NCI-H460 (cell line): ENCODE measurements around the gene KCNK2. TPM values are rescaled to one million over a fixed set of nuclear protein-coding genes. Genes with fewer than 3 reads are reported as not detected.

Source experiments
- DNase-seq: peaks from one replicate; pipeline ENCODE4 v3.0.0-alpha.2; 2016; ENCODE audit warnings: low read depth; ENCODE audit errors: extremely low read depth
- total RNA-seq: library from RNA; depleted of rRNA; stranded (reverse); fragments of >200 nt; shearing (Covaris generic); gene quantifications from 2 replicates; pipeline ENCODE4 v1.2.3, GENCODE V29; 2014

Gene KCNK2
- total RNA-seq, 1 experiment from 2014 or later = 16.4 TPM

DNA sequence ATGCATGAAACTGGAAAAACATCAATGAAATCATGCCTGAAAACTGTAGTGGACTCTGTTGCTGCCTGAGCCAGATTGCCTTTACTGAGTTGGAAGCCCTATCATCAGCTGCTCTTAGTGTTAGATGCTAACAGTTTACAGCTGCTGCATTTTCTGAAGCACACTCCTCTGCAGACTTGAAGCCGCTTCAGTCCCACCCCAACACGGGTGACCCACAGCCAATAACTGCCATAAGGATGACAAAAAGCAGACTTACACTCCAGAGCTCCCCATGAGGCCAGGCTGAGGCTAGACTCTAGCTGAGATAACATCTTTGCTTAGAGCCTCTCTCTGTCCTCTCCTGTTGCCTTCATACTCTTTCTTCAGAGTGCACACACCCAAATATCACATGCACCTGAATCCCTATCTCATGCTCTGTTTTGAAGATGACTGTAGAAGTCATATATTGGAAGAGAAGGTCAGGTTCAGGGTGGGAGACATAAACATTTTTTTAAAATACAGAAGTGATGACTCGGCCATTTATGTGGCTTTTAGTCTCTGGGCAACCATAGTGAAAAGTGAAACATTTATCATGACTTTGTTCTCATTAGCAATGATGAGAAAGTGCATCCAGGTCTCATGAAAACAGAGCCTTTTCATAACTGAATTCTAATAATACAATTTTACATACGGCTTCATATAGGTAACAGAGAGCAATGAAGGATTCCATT lies 161.0 kb downstream of the KCNK2 start:
- DNase-seq = no peak

DNA sequence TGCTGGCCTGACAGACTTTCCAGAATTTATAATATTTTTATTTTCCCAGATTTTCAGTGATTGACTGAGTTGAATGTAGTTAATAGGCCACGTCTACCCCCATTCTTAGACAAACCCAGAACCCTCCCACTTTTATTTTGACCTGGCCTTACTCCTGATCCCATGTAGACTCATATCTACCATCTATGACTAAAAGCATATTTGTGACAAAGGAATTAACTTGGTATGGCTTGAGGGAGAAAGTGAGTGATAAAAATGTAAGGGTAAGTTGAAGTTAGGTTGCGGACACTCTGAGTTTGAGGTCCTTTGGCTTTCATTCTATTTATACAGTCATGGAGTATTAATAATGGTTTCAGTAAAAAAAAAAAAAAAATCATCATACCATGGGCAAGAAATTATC lies 168.4 kb downstream of the KCNK2 start:
- DNase-seq = no peak

DNA sequence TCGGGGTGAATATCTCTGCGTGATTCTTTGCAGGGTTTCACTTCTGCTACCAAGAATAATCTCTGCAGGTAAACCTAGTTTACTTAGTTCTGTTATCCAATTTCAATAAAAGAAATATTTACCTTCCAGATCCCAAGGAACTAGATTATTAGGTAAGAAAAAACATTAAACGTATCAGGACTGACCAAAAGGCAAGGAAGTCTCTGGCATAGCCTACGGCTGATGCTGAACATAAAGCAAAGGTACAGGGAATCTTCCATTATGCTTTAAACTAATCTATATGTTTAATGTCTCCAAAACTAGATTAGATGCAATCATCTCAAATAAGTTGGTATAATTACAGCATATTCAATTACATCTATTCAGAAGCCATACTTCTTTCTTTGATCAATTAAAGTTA lies 168.9 kb downstream of the KCNK2 start:
- no peak for DNase-seq

DNA sequence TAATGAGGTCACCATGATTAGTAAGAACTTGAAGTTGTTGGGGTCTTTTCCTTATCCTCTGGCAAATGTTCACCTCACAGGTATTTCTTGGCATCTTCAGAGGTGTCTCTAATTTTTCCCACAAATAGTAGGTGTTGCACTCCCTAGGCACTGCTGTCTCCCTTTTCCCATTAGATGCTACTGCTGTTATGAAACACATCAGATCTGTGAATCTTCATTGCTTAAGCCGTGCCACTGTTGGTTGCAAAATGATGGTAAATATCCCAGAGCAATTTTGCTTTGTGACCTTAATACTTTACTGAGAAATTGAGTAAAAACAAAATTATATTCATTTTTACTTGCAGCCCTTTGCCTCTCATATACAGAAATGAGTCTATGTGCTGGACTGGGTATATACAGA lies 169.6 kb downstream of the KCNK2 start:
- no peak for DNase-seq

GRCh38 chr1:215256936-215257679 lies 174.6 kb downstream of the KCNK2 start:
- no peak for DNase-seq

GRCh38 chr1:215260711-215261110 lies 178.2 kb downstream of the KCNK2 start:
- DNase-seq = no peak

GRCh38 chr1:215262106-215262505 lies 179.6 kb downstream of the KCNK2 start:
- DNase-seq = no peak

- no peak for DNase-seq
Measured at GRCh38 chr1:215263636-215264035, 181.1 kb downstream of the KCNK2 start.

DNA sequence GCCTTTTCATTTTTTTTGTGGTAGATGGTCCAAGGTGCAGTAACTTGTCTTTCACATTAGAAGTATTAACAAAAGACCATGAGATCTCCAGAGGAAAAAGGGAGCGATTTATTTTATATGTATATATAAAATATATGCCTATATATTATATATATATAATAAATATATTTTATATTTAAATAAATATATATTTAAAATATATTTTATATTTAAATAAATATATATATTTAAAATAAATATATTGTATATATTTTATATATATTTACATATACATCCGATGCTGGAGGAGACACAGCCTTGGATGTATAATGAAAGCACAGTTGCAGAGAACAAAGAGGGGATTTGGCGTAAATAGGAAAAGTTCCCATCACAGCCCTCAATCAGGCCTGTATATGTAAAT lies 182.1 kb downstream of the KCNK2 start:
- no peak for DNase-seq

- no peak for DNase-seq
Measured at GRCh38 chr1:215267495-215267894, 185.0 kb downstream of the KCNK2 start.

DNA sequence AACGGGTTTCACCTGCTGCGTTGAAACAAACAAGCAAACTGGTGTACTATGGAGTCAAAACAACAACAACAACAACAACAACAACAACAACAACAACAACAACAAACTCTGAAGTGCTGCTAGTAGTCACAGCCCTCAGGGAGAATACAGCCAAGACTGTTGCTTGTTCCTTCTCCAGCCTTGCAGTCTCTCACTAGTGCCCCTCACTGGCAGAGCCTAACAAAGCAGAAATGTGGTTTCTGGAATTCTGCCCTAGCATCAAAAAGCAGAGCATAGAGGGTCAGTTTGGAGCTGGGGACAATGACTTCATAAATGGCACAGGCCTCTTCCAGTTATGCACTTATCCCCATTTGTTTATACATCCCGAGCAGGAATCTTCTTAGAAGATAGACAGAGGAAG lies 187.4 kb downstream of the KCNK2 start:
- DNase-seq = no peak

DNA sequence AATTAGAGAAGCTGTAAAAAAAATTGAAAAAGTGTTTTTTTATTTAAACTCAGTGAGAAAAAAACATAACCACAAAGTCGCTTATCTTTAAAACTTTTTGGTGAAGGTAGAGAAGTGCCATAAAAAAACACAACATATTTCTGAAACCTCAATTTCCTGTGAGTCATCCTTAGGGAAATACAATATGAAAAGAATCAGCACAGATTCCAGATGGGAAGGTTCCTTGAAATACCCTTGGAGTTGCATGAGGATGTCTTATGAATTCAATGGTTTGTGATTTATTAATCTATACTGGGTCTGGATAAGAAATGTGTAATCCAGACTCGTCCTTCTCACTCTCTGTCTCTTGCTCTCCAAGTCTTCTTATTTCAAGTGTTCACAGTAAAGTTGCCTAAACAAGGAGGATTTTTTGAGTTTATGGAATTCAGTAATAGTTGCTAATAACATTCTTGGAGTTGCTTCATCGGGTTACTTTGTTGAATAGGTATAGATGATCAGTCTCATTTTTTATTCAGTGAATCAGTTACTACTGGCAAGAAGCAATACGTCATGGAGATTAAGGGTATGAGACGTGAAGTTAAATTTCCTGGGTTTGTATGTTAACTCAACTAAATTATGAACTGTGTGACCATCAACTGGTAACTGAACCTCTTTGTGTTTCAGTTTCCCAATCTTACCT lies 191.4 kb downstream of the KCNK2 start:
- no peak for DNase-seq

DNA sequence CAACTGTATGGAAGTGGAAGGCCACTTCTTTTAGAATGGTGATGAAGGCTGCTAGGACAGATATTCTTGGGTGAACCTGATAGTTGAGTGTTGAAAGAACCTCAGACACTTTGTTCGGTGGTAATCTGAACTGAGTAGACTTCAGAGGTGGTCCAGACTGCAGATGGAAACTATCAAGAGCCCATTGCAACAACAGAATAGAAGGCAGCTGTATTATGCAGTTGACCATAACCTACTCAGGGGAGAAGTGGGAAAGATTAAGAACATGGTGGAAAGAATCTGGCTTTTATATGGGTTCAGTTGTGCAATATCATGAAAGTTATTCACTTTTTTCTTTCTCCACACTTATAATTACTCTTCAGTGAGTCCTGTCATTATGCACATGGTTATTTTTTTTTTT lies 194.0 kb downstream of the KCNK2 start:
- no peak for DNase-seq

DNA sequence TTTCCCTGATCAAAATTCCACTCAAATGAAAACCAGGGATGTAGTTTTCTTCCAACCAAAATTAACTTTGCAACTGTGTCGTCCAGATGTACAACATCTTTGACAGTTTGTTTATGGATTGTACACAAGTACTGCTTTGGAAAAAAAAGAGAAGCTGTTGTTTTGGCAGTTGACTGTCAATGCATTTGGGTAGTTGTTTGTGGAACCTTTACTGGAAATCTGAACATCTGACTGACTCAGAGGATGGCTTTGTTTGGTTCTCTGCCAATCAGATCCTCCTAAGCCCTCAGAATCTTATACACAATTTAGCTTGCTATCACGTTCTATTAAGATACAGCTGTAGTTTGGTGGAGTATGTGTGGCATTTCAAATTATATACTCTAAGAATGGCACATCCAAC lies 195.0 kb downstream of the KCNK2 start:
- DNase-seq = no peak

GRCh38 chr1:215279682-215280081 lies 197.1 kb downstream of the KCNK2 start:
- DNase-seq = no peak

DNA sequence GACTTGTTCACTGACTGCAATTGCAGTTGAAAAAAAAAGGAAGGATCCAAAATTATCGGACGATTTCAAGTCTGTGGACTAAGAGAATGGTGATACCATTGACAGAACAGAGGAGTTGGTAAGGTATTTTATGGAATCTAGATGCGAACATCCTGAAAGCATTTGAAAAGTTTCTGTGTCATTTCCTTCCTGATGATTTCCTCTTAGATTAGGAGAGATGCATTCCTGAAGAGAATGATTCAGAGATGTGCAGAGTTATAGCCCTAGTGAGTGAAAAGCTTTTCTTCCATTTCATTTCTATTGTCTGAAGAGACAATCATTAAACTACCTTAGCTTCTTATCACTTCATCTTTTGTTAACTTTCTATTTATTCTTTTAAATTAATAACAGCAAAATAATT lies 200.0 kb downstream of the KCNK2 start:
- no peak for DNase-seq

GRCh38 chr1:215285013-215285800 lies 202.7 kb downstream of the KCNK2 start:
- no peak for DNase-seq
